Motor neuron (in vitro differentiated cells): ENCODE results near the gene DUS3L. TPM values are rescaled to one million over a fixed set of nuclear protein-coding genes. Genes with fewer than 3 reads are reported as not detected.
A peak's percentile ranks its signal among the peaks of the same experiment; 100 is the strongest.
"Not testable (repeated sequence)": the region's sequence is repeated elsewhere in the genome, so short reads cannot be mapped to it uniquely, and the experiment has no call there.

Source experiments
- ATAC-seq, 8 experiments: fragments of 200-7000 bp; cut with Tn5 transposase; replicated peaks in 6 of 8; 2 replicates each; pipeline ENCODE4 v1.8.0; 2021; ENCODE audit warnings: mild to moderate bottlenecking in 8 of 8, moderate library complexity in 8 of 8
- H3K27ac ChIP-seq, 2 donors: fragments of 250-450 bp; sonication (Bioruptor Pico); 2 replicates each; pipeline ENCODE4 v1.9.0; 2021; ENCODE audit warnings: antibody characterized with exemption in 2 of 2, mild to moderate bottlenecking in 2 of 2, moderate library complexity in 1 of 2
- H3K4me1 ChIP-seq, 2 donors: fragments of 250-450 bp; sonication (Bioruptor Pico); replicated peaks in 1 of 2; 2 replicates each; pipeline ENCODE4 v1.6.1; 2021; ENCODE audit warnings: antibody characterized with exemption in 2 of 2, mild to moderate bottlenecking in 2 of 2, moderate library complexity in 1 of 2
- H3K4me3 ChIP-seq, 5 donors: fragments of 250-450 bp; sonication (Bioruptor Pico); 2 replicates each; pipeline ENCODE4 v1.9.0; 2021; ENCODE audit warnings: antibody characterized with exemption in 5 of 5, mild to moderate bottlenecking in 5 of 5, moderate library complexity in 4 of 5
- WGBS, 10 experiments: fragments of 450-650 bp; shearing (Covaris generic); methylation state at CpG; one replicate each; pipeline ENCODE4 v1.0.0; 2022; 5-methylcytosine and 5-hydroxymethylcytosine counted together
- in situ Hi-C, 9 experiments: fragments of 400-800 bp; cut with MboI; loops; one replicate each; pipeline ENCODE4 v1.15.0; 2021; ENCODE audit warnings: low sequenced_read_pairs in 9 of 9, low pct_unique_long_range_greater_than_20kb in 2 of 9; ENCODE audit not compliant: unreplicated experiment in 9 of 9
- total RNA-seq, 8 experiments: library from RNA; unstranded; fragments of 300-600 nt; gene quantifications; 2 replicates each; pipeline versions ENCODE4 v1.2.3 to v1.2.4, GENCODE V29; 2022

DUS3L gene
- total RNA-seq, 8 experiments from 2014 or later, result 8.9 to 49.0 (median 20.2) TPM

GRCh38 chr19:5789351-5789761 lies 1.6 kb downstream of the DUS3L start:
- in situ Hi-C loops, result no loop called here

GRCh38 chr19:5788422-5788821 lies 2.5 kb downstream of the DUS3L start:
- ATAC-seq, result no peak
- H3K27ac ChIP-seq, result no peak overlapping the region
- 60 to 100% (median 100%) methylated on average over 1 to 3 of the region's 5 CpGs; no CpG with 5 or more reads in 5 of the 10 experiments for WGBS, 10 experiments
- in situ Hi-C loops, result no loop called here
- no peak overlapping the region for H3K4me3 ChIP-seq
- peaks cover 3 to 4% of the 10 kb centered on the region in 2 donors for H3K4me1 ChIP-seq

More at GRCh38 chr19:5789351-5789761, 1.6 kb downstream of the DUS3L start:
- Histone ChIP-seq H3K27ac (no peak overlapping the region), H3K4me3 (no peak overlapping the region), H3K4me1 (peaks cover 3 to 4% of the 10 kb centered on the region in 2 donors)
- WGBS, 10 experiments, result 93 to 100% (median 94%) methylated on average over 2 to 20 of the region's 39 CpGs; no CpG with 5 or more reads in 6 of the 10 experiments
- no peak for ATAC-seq

GRCh38 chr19:5787409-5788182 lies 3.4 kb downstream of the DUS3L start:
- Histone ChIP-seq H3K4me1 (peaks cover 3 to 4% of the 10 kb centered on the region in 2 donors), H3K27ac (no peak overlapping the region), H3K4me3 (no peak overlapping the region)
- in situ Hi-C loops, result no loop called here
- no peak for ATAC-seq
- 89 to 100% (median 98%) methylated on average over 1 to 7 of the region's 39 CpGs; no CpG with 5 or more reads in 4 of the 10 experiments for WGBS, 10 experiments

GRCh38 chr19:5786593-5787408 lies 4.2 kb downstream of the DUS3L start:
- Histone ChIP-seq H3K27ac (no peak overlapping the region), H3K4me1 (peaks cover 3 to 4% of the 10 kb centered on the region in 2 donors), H3K4me3 (no peak overlapping the region)
- 84 to 100% (median 95%) methylated on average over 3 to 16 of the region's 44 CpGs; no CpG with 5 or more reads in 5 of the 10 experiments for WGBS, 10 experiments
- ATAC-seq, result no peak
- in situ Hi-C loops, result no loop called here

- in situ Hi-C loops, result no loop called here
- 100% methylated on average over 4 of the region's 37 CpGs; no CpG with 5 or more reads in 9 of the 10 experiments for WGBS, 10 experiments
- H3K4me3 ChIP-seq, result no peak overlapping the region
- H3K4me1 ChIP-seq, result peaks cover 0 to 3% of the 10 kb centered on the region in 2 donors
- no peak overlapping the region for H3K27ac ChIP-seq
- no peak for ATAC-seq
Measured at GRCh38 chr19:5785423-5785822, 5.5 kb downstream of the DUS3L start.

- H3K4me1 ChIP-seq, result no peaks in the 10 kb centered on the region
- in situ Hi-C loops, result no loop called here
- no peak within 1 kb of the TSS for H3K4me3 ChIP-seq
- WGBS, 10 experiments, result 100% methylated on average over 2 of the region's 15 CpGs; no CpG with 5 or more reads in 9 of the 10 experiments
- no peak within 1 kb of the TSS for H3K27ac ChIP-seq
- peak in 3 of 8 experiments; percentile 2 to 9 (median 4) for ATAC-seq
Measured at GRCh38 chr19:5784581-5785147, 6.3 kb downstream of the DUS3L start, which contains the start of gene PRR22. Gene PRR22 (minus strand): TSS chr19:5784746. CDS start chr19:5784660, 86 bp downstream.

GRCh38 chr19:5782945-5783919 lies 7.7 kb downstream of the DUS3L start:
- H3K27ac ChIP-seq, result no peak overlapping the region
- peak in 4 of 8 experiments; percentile 4 to 10 (median 8) for ATAC-seq
- WGBS, 10 experiments, result no CpG with 5 or more reads among the region's 48 CpGs
- in situ Hi-C loops, result no loop called here
- no peaks in the 10 kb centered on the region for H3K4me1 ChIP-seq
- no peak overlapping the region for H3K4me3 ChIP-seq

- Histone ChIP-seq H3K27ac (no peak overlapping the region), H3K4me1 (no peaks in the 10 kb centered on the region), H3K4me3 (no peak overlapping the region)
- peak in 3 of 8 experiments; percentile 6 to 11 (median 9) for ATAC-seq
- in situ Hi-C loops, result no loop called here
- no CpG with 5 or more reads among the region's 9 CpGs for WGBS, 10 experiments
Measured at GRCh38 chr19:5782322-5782721, 8.6 kb downstream of the DUS3L start.

- ATAC-seq, H3K27ac ChIP-seq, in situ Hi-C loops, H3K4me1 ChIP-seq, H3K4me3 ChIP-seq: not testable (repeated sequence)
- 60 to 100% (median 86%) methylated on average over 1 to 3 of the region's 11 CpGs; no CpG with 5 or more reads in 6 of the 10 experiments for WGBS, 10 experiments
Measured at GRCh38 chr19:5780916-5781315, 10.0 kb downstream of the DUS3L start.

- no peak for ATAC-seq
- in situ Hi-C loops, result no loop called here
- WGBS, 10 experiments, result 0 to 100% (median 91%) methylated on average over 1 to 3 of the region's 17 CpGs; no CpG with 5 or more reads in 4 of the 10 experiments
- no peak overlapping the region for H3K27ac ChIP-seq
- H3K4me1 ChIP-seq, result peaks cover 2% of the 10 kb centered on the region in 2 donors
- H3K4me3 ChIP-seq, result no peak overlapping the region
Measured at GRCh38 chr19:5778402-5778801, 12.6 kb downstream of the DUS3L start.

GRCh38 chr19:5775668-5776309 lies 15.2 kb downstream of the DUS3L start:
- Histone ChIP-seq H3K4me3 (no peak overlapping the region), H3K27ac (no peak overlapping the region), H3K4me1 (peaks cover 2% of the 10 kb centered on the region in 2 donors)
- in situ Hi-C loops, result no loop called here
- peak in 1 of 8 experiments; percentile 15 for ATAC-seq
- 16 to 100% (median 80%) methylated on average over 1 to 14 of the region's 17 CpGs; no CpG with 5 or more reads in 2 of the 10 experiments for WGBS, 10 experiments
